Middle frontal gyrus (tissue), 1 donor: ENCODE results near the gene MSI2.

Source experiments
- DNase-seq: peaks from one replicate; pipeline ENCODE4 v3.0.0-alpha.2; 2015; ENCODE audit warnings: low spot score; ENCODE audit errors: extremely low spot score

The MSI2 gene

DNA sequence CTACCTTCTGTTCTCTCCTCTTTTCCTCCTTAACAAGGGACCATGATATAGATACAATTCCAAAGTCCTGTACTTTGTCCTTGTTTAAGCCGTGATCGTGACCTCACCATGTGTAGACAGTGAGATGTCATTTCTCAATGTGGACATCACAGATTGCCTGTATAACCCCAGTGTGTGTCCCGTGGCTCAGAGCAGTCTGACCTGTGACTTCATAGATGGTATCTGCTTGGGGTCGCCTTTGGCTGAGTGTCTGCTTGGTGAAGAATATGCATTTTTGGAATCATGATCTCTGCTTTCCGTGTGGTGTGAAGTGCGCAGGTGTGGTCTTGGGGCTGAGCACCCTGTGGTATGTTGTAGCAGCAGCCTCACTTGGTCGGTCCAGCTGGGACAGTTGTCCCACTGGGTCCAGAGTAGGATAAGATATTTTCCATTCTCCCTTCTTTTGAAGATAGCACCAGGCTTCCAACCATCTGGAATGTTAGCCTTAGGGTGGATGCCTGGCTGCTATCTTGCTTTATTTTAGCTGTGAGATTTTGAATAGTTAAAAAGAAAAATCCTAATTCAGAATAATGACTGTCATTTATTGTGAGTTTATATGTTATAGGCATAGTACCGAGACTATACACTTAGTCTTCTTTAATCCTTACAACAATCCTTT is 13.4 kb downstream of the MSI2 start:
- no peak for DNase-seq

DNA sequence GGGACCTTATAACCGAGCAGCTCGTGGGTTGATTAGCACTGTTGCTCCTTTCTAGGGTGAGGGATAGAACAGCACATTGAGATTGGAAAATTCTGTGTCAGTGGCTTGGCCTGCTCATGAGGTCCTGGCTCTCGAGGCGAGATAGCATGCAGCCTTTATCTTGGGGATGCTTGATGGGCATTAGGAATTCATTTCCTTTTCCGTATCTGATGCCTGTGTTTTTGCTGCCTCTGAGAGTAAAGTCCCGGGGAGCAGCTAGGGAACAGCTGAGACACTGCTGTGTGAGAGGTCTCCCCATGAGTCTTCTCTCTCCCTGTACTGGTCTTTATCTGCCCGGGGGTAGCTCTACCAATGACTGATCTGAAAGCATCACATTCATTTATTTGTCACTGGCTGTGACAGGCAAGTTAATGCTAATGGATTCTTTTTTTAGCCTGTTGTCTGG is 14.5 kb downstream of the MSI2 start:
- DNase-seq = no peak

DNA sequence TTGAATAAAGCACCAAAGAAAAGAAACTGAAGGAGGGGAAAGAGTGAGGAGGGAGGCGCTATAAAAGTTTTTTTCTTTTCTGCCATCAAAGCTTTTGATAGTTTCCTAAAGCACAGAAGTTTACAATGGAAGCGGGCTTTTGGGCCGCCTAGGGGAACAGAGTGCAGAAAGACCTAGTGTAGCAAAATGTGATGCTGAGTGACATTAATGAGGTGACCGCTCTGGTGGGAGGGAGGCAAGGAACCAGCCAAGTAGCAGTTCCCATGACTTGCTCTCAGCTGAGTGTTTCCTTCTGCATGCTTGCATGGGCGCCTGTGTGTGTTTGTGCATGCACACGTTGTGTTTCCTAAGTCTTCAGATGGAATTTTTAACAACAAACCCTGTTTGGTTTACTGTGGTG is 15.5 kb downstream of the MSI2 start:
- no peak for DNase-seq

DNA sequence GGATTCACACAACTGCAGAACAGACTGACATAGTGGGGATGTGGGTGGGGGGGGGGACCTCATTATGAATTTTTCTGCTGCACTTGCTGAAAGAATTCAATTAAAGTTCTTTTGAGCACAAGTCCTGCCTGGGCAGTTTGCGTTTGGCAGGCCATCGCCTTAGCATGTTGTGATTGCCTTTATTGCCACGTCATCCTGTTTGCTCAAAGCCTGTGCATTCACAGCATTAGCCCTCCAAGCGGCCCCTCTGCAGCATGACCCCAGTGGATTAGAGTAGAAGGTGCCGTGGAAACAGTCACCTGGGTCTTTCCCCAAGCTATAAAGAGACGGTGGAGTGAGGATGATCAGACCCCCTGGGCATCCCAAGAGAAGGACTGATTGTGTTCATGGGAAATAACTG is 17.2 kb downstream of the MSI2 start:
- no peak for DNase-seq

DNA sequence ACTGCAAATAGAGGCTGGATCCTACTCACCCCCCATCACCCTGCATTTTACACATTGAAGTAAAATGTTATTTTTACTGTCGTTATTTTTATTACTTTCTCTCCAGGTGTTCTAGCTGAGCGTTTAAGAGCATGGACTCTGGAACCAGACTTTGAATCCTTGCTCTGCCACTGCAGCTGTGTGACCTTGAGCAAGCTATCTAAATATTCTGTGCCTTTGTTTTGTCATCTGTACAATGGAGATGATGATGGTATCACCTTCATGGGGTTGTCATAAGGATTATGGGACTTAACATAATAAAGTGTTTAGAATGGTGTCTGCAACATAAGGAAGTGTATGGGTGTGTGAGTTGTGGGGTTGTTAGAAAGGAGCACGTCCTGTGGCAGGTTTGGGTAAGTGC is 17.8 kb downstream of the MSI2 start:
- no peak for DNase-seq

DNA sequence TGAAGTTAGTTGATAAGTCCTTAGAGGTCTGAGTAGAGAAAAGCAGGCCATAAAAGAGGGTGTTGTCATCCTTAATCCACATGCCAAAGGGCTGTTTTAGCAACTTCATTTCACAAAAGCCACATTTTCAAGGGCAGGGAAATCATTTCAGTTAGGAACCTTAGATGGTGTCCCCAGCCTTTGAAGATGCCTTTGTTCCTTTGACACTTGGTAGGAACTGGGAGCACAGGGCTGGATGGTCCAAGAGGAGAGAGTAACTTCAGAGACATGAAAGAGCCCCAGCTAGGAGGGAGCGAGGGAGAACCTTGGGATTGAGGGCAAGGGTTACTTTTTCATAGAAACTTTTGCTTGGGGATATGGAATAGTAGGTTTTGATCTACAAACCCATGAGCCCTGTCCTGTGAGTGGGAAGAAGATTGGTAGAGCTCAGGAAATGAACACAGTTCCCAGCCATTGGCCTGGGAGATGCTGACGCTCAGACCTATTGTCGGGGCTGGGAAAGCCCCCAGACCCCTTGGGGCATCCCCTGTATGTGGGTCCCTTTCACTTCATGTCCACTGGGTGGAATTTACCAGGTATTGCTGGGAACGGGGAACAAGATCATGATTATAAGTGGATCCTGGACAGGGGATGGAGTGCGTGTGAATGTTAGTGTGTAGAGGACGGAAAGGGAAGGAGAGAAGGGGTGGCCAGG is 18.9 kb downstream of the MSI2 start:
- no peak for DNase-seq

DNA sequence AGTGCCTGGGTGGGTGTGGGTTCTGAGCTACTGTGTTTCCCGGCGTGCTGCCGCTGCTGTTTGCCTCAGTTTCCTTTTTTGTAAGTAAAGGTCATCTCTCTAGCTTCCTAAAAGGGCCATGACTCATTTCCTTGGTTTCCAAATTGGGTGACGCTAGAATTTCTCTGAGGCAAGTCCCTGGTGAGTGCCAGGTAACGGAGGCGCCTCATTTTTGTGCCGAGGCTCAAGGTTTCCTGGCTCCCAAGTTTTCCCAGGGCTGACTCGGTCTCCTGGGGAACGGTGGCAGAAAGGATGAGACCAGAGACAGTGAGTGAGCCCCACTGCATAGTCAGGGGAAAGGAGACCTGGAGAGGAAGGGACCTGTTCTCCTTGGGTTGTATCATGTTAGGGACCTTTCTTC is 20.3 kb downstream of the MSI2 start:
- DNase-seq = no peak

DNA sequence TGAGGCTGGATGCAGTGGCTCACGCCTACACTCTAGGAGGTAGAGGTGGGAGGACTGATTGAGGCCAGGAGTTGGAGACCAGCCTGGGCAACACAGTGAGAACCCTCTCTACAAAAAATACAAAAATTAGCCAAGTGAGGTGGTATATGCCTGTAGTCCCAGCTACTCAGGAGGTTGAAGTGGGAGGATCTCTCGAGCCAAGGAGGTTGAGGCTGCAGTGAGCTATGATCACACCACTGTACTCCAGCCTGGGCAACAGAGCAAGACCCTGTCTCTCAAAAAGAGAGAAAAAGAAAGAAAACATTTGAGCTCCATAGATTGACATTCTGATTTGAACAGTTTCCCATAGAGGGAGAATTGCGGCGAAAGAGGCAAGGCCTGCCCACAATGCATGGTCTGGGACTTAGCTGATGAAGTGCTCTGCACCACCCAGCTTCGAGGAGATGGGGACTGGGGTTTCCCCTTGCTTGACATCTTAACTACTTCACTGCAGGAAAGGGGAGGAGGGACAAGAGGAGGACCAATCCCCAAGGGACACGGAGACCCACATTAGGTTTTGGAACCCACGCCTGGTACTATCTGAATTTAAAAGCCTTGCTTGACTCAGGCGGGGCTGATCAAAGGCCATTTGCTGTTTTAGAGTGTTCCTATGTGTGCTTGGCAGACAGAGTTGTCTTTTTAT is 21.7 kb downstream of the MSI2 start:
- DNase-seq = no peak

DNA sequence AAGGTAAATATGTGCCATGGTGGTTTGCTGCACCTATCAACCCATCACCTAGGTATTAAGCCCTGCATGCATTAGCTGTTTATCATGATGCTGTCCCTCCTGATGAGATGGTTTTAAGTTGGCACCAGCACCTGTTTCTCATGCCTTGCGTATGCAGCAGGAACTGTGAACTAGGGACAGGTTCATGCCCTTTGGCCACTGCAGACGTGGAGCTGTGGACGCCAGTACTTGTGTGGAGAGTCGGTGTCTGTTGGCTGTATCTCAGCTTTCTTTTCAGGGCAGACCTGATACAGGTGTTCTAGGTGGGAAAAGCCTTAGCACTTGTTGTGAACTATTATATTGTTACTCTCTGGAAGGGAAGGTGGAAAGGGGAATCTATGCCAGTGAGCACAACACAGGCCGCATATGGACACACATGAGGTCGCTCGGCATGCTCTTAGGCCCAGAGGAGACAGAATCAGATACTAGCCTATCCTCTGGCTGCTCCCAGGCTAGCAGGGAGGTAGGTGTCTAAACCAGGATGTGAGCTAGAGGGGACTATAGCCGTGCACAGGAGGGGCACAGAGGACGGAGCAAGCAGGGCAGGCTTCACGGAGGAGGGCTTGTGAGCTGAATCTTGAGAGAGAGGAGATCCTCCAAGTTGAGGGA is 22.5 kb downstream of the MSI2 start:
- no peak for DNase-seq

DNA sequence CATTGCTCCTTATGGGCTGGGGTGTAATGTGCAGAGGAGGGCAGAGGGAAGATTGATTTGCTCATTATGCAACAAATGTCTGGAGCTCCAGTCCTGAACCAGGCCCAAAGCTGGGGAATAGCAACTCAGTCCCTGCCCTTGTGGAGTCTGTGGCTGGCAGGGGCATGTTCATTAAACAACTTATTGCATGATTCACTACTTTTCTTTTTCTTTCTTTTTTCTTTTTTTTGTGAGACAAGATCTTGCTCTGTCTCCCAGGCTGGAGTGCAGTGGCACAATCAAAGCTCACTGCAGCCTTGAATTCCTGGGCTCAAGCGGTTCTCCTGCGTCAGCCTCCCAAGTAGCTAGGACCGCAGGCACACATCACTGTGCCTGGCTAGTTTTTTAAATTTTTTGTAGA is 23.1 kb downstream of the MSI2 start:
- DNase-seq = no peak

DNA sequence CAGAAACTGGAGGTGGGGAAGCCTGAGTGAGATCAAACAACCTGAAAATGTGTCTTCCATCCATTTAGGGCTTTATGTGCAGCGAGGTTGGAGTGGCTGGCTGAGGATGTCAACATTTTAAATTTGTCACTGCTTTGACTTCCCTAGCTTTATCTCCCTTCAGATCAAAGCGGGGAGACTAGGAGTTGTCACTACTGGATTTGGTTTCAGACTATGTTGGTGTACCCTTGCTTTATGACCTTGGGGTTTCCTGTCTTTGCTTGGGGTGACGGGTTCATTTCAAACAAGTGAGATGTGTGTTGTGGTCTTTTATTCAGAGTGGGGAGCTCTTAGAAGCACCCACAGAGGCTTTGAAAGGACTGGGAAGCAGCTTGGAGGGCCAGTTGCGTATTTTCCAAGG is 25.6 kb downstream of the MSI2 start:
- no peak for DNase-seq

DNA sequence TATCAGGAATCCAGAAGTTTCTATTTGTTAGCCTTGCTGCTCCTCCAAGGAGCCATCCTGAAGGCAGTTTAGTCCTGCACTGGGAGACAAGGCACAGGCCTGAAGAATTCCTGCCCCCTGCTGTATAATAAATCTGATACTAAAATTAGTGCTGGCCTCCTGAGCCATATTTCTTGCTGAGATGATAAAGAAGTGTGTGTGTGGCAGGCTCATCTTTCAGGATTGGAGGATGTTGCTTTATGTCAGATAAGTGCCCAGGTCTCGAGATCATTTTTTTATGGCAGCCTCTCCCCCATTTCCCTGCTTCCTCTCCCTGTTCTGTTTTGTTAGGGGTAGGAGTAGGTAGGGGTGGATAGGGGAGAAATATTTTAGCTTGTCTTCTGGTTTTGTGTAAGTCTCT is 26.0 kb downstream of the MSI2 start:
- DNase-seq = no peak

DNA sequence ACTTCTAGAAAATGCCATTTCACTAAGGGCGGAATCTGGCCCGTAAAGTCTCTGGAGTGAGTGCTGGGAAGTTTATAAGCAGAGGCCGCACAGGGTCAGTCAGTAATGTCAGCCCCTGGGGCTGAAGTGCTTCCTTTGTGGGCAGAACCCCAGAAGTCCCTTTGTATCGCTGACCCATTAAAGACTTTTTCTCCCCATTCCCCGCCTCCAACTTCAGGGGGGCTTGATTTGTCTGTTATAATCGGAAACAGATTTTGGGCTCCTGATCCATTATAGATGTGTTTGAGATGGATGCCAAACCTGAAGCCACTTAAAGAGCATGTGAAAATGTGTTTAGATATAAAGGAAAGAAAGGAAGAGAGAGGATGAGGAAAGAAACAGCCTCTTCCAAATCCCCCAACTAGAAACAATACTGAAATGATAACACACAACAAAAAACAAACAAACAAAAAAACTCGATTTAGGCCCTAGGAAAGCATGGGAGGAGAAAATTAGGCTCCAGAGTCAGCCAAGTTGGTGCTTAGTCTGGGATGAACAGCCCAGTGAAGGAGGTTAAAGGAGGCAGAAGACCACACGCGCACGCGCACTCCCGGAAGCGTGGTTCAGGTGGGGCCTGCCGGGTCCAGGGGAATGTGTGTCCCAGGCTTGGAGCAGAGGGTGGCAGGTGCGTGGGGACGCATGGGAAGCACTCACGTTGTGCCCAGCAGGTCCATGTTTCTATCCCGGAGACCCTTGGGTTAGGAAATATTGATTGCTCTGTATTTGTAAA is 27.1 kb downstream of the MSI2 start:
- DNase-seq = no peak

DNA sequence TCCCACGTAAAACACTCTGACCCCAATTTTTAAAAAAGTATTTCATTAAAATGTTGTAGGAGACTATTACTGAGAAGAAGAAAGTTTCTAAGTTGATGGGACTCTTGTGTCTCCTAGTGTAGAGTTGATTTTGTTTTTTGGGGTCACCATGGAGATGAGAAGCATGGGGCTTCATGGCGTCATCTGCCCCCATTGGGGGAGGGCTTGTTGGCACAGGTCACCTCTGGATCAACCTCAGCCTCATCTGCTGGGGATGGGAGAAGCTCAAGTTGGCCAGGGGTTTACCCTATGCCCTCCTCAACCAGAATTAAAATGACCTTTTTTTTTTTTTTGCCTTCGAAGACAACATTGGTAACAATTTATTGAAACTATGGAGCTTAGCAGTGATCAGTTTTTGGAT is 28.3 kb downstream of the MSI2 start:
- no peak for DNase-seq

DNA sequence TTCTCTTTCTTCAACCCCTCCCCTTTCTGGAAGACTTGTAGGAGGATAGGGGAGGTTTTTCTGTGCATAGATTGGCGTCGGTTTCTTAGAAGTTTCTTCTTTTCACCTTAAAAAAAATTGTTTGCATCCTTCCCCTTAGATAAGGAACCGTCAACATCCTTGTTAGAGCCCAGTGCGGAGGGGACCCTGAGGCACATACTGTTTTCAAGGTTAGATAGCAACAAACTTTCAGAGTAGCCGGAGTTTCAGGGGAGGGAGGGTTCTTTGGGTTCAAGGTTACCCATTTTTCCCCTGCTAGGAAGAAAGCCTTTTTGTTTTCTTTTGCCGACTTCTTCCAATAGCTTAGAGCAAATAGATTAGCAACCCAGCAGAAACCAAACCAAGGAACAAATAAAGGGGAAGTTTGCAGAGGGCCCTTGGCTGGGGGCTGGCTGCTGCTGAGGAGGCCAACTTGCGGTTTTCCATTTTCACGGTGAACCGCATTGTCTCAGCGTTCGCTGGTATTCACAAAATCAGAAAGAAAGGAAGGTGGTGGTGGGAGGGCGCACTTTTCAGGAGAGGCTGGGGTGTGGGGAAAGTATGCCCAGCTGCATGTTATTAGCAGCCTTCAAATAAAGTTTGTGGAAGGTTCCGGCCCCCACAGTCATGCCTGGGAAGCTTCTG is 28.8 kb downstream of the MSI2 start:
- no peak for DNase-seq

DNA sequence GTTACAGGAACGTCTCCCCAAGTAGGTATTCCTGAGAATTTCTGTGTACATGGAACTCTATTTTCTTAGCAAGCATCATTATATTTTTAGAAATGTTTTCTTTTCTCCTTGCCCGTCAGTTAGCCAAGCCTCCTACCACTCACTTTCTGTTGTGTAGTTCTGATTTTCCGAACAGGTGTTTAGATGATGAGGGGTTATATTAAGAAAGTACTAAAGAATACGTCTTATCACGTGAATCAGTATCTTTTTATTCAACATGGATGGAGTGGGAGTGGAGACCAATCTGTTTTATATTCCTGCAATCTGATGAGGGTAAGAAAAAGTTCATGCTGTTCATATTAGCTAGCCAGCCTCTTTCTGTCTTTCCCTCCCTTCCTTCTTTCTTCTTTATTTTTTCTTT is 29.4 kb downstream of the MSI2 start:
- DNase-seq = no peak

DNA sequence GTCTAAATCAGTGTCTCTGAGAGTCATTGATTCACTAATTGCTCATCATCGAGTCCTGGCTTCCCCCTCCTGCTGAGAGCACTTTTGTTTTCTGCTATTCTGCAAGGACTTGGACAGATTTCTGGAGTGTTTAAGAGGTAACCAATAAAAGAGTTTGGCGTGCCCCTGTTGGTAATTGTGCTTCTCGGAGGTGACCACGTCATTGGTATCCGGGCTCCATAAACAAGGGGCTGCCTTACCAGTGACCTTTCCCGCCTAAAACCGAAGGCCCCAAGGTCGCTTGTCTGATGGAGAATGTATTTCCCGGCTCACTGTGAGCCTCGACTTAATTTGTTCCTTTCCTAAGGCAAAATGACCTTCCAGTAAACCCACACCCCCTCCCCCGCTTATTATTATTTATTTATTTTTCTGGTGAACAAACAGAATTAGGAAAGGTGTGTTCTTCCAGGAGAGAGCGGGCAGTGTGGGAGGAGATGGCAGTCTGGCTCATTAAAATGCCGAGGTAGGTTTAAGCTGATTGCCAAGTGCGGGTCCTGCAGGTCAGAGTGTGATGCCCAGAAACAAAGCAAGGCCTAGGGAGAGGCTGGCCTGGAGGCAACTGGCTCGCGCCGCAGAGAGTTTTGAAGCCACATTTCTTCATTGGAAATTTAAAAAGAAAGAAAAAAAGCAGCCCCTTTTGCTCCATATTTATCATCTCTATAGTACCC is 30.2 kb downstream of the MSI2 start:
- DNase-seq = no peak

DNA sequence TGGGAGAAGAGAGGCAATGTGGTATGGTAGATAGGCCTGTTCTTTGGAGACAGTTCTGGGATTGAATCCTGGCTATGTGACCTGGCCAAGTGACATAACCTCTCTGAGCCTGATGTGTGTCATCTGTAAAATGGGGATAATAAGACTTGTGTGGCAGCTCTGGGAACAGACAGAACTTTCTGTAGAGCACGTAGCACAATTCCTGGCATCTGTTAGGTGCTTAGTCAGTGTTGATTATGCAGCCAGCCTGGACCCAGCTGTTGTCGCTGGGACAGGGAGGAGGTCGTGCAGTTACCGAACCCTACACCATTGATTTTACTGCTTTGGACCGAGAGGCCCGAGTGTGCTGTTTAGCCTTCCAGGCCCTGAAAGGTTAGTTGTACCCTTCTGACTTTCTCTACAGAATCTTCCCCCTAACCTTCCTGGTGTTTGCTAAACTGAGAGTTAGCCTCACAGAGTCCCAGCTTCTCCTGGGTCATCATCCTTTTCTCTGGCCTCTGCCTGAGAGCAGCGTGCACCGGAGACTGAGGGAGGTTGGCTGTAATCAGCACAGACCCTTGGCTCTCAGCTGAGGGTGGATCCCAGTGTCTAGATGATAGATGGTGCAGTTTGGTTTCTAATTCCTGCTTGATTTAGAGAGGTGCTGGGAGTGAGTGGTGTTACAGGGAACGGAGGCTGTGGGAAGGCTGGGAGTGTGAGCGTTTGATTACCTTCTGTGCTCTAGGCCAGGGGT is 31.9 kb downstream of the MSI2 start:
- no peak for DNase-seq

DNA sequence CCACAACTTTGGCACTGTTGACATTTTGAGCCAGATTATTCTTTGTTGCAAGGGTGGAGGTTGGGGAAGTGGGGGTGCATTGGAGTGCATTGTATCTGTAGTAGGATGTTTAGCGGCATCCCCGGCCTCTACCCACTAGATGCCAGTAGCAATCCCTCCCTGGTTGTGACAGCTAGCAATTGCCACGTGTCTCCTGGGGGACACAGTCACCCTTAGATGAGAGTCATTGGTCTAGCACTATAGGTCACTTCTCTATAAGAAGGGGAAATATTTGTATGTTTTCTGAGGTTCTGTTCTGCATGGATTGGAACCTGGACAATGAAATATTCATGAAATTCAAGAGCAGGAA is 32.4 kb downstream of the MSI2 start:
- DNase-seq = no peak

DNA sequence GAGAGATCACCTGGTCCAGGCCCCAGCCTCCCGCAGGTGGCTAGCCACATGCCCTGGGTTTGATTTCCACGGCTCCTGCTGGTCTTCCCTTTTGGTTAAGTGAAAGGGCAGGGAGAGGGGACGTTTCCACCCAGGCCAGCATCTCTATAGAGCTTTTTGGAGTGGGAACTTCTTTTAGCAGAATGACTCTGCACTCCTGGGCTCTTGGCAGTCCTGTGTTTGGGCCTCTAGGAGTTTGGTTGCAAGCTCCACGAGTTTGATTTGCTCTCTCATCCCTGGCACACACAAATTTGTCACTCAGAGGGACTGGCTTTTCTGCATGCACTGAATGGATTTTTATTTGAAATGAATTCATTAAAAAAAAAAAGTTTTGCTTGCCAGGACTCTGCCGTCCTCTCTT is 32.8 kb downstream of the MSI2 start:
- DNase-seq = no peak
